Tibial artery (tissue), 4 donors: ENCODE results near the gene RNF38.

Source experiments
- DNase-seq, 2 donors: peaks; one replicate each; pipeline ENCODE4 v3.0.0-alpha.2; 2019
- H3K27ac ChIP-seq, 2 donors: fragments of 200-600 bp; sonication (generic) in 1 of 2; 1 replicate in 1 of 2; 2 replicates in 1 of 2; pipeline ENCODE4 v1.5.1; 2018 to 2019; ENCODE audit warnings: mild to moderate bottlenecking in 1 of 2
- H3K27me3 ChIP-seq, 2 donors: fragments of 200-600 bp; sonication (generic) in 1 of 2; one replicate each; pipeline versions ENCODE4 v1.5.1 to v1.6.0; 2016 to 2019
- H3K36me3 ChIP-seq, 3 donors: fragments of 200-600 bp; sonication (generic) in 2 of 3; one replicate each; pipeline ENCODE4 v1.5.1; 2016 to 2019; ENCODE audit warnings: mild to moderate bottlenecking in 2 of 3
- H3K4me1 ChIP-seq, 4 donors: fragments of 200-600 bp; sonication (generic) in 2 of 4; 1 replicate in 3 of 4; 2 replicates in 1 of 4; pipeline ENCODE4 v1.5.1; 2016 to 2019
- H3K4me3 ChIP-seq, 2 donors: fragments of 200-600 bp; sonication (generic) in 1 of 2; 1 replicate in 1 of 2; 2 replicates in 1 of 2; pipeline ENCODE4 v1.5.1; 2018 to 2019; ENCODE audit warnings: mild to moderate bottlenecking in 2 of 2
- H3K9me3 ChIP-seq, 3 donors: fragments of 200-600 bp; sonication (generic) in 1 of 3; one replicate each; pipeline ENCODE4 v1.5.1; 2016 to 2019
- intact Hi-C: fragments of 100-400 bp; cut with DNase I; formaldehyde crosslinking; loops from one replicate; pipeline ENCODE4 v1.15.0; 2023; ENCODE audit warnings: low total_unique reads
- TF ChIP-seq, protein P1 (sequence below), 2 experiments: fragments of 200-600 bp in 1 of 2; fragments of 450-650 bp in 1 of 2; IDR thresholded peaks; one replicate each; pipeline ENCODE4 v1.5.1; 2017 to 2019; ENCODE audit warnings: antibody characterized with exemption in 2 of 2, mild to moderate bottlenecking in 1 of 2, moderate library complexity in 1 of 2

Gene RNF38

DNA sequence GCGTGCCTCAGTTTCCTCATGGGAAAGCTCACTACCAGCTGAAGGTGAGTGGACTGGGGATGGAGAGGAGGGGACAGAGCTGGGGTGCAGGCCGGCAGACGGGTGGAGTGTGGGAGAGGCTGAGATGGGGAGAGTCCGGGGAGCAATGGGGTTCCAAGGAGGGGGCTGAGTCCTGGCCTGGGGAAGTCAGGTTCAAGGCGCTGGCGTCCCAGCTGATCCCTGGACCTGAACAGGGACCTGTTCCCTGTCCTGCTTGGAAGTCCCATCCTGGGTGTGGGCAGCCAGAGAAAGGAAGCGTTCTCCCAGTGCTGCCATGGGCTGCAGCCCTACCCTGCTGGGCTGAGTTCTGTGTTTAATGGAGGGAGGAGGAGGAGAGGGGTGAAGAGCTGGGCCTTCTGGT is 80.9 kb downstream of the RNF38 start:
- Histone ChIP-seq H3K27me3 (no peaks in the 10 kb centered on the region), H3K36me3 (no peaks in the 10 kb centered on the region), H3K4me3 (no peak overlapping the region), H3K9me3 (no peaks in the 10 kb centered on the region), H3K27ac (peak overlapping the region in 1 of 2 donors; percentile 10), H3K4me1 (peaks cover 0 to 12% (median 5%) of the 10 kb centered on the region in 4 donors)
- TF ChIP-seq, protein P1, sequence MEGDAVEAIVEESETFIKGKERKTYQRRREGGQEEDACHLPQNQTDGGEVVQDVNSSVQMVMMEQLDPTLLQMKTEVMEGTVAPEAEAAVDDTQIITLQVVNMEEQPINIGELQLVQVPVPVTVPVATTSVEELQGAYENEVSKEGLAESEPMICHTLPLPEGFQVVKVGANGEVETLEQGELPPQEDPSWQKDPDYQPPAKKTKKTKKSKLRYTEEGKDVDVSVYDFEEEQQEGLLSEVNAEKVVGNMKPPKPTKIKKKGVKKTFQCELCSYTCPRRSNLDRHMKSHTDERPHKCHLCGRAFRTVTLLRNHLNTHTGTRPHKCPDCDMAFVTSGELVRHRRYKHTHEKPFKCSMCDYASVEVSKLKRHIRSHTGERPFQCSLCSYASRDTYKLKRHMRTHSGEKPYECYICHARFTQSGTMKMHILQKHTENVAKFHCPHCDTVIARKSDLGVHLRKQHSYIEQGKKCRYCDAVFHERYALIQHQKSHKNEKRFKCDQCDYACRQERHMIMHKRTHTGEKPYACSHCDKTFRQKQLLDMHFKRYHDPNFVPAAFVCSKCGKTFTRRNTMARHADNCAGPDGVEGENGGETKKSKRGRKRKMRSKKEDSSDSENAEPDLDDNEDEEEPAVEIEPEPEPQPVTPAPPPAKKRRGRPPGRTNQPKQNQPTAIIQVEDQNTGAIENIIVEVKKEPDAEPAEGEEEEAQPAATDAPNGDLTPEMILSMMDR (IDR thresholded peaks at IDR 0.05): no peak
- DNase-seq: no peak
- intact Hi-C loops: no loop called here

DNA sequence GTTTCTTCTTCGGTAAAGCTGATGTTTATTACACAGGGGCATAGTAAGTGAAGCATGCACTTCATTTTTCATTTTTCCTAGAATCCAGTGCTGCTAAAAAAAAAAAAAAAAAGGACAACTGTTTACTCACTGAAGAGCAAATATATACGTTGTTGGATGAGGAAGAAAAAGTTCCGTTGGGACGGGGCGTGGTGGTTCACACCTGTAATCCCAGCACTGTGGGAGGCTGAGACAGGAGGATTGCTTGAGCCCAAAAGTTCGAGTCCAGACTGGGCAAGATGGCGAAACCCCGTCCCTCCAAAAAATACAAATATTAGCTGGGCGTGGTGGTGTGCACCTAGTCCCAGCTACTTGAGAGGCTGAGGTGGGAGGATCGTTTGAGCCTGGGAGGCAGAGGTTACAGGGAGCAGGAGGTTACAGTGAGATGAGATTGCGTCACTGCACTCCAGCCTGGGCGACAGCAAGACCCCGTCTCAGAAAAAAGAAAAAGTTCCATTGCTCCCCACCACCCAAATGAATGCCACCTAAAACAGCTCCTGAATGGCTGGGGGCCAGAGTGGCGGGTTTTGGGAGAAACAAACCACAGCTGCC is 81.8 kb downstream of the RNF38 start:
- Histone ChIP-seq H3K9me3 (no peaks in the 10 kb centered on the region), H3K4me1 (peaks cover 0 to 12% (median 5%) of the 10 kb centered on the region in 4 donors), H3K36me3 (no peaks in the 10 kb centered on the region), H3K27me3 (no peaks in the 10 kb centered on the region), H3K4me3 (no peak overlapping the region), H3K27ac (no peak overlapping the region)
- intact Hi-C loops: no loop called here
- no peak for DNase-seq
- TF ChIP-seq, protein P1 (IDR thresholded peaks at IDR 0.05): no peak

GRCh38 chr9:36317766-36318165 is 82.3 kb downstream of the RNF38 start:
- H3K27ac ChIP-seq: no peak overlapping the region
- no peak for DNase-seq

DNA sequence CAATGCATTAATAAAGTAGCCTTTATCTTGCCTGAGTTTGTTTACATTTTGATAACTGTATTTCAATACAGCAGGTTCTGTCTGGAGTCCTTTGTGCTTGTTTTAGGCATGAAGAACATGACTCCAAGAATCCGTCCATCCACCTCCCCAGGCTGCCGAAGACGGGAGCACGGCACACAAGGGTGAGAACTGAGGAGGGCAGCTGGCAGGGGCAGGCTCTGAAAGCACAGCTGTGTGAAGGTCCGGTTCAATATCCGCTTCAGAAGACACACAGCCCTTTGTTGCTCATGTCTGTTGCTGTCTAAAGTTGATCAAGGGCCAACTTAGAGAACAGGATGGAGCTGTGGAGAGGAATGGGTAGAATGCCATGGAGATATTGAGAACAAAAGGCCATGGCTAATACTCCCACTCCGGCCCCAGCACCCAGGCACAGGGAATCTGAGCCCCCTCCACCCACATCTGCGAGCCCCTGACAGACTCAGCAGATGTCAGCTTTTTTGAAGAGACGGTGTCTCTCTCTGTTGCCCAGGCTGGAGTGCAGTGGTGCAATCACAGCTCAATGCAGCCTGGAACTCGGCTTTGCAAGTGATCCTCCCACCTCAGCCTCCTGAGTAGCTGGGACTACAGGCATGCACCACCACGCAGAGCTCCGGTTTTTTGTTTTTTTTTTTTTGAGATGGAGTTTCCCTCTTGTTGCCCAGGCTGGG is 83.3 kb downstream of the RNF38 start:
- intact Hi-C loops: no loop called here
- H3K27me3 ChIP-seq: no peaks in the 10 kb centered on the region
- H3K9me3 ChIP-seq: no peaks in the 10 kb centered on the region
- no peak overlapping the region for H3K27ac ChIP-seq
- no peak overlapping the region for H3K4me3 ChIP-seq
- no peaks in the 10 kb centered on the region for H3K36me3 ChIP-seq
- no peak for DNase-seq
- TF ChIP-seq, protein P1 (IDR thresholded peaks at IDR 0.05): no peak
- H3K4me1 ChIP-seq: peaks cover 0 to 12% (median 5%) of the 10 kb centered on the region in 4 donors

More at GRCh38 chr9:36317766-36318165, 82.3 kb downstream of the RNF38 start:
- H3K4me1 ChIP-seq: peaks cover 0 to 12% (median 5%) of the 10 kb centered on the region in 4 donors
- intact Hi-C loops: no loop called here
- H3K27me3 ChIP-seq: no peaks in the 10 kb centered on the region
- H3K36me3 ChIP-seq: no peaks in the 10 kb centered on the region
- H3K4me3 ChIP-seq: no peak overlapping the region
- no peaks in the 10 kb centered on the region for H3K9me3 ChIP-seq
- TF ChIP-seq, protein P1 (IDR thresholded peaks at IDR 0.05): no peak

DNA sequence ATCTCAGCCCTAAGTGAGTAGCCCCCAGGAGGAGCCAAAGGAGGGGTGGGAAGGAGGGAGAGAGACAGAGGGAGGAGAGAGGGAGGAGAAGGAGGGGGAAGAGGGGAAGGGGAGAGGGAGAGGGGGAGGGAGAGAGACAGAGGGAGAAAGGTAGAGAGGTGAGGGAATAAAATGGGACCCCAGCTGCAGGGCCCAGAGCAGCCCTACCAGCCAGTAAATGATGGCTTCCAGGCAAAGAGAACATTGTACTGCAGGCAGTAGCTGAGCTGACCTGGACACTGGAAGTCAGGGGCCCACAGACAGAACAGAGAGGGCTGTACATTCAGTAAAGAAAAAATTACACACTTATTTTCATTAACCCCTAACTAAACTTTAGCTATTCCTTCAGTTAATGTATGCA is 84.0 kb downstream of the RNF38 start:
- intact Hi-C loops: no loop called here
- no peak overlapping the region for H3K27ac ChIP-seq
- H3K4me1 ChIP-seq: peaks cover 0 to 12% (median 5%) of the 10 kb centered on the region in 4 donors
- H3K4me3 ChIP-seq: no peak overlapping the region
- H3K36me3 ChIP-seq: no peaks in the 10 kb centered on the region
- H3K9me3 ChIP-seq: no peaks in the 10 kb centered on the region
- H3K27me3 ChIP-seq: no peaks in the 10 kb centered on the region
- no peak for DNase-seq
- TF ChIP-seq, protein P1 (IDR thresholded peaks at IDR 0.05): no peak
